ENCODE data around the gene DHX32.
"Not testable (repeated sequence)": the region's sequence is repeated elsewhere in the genome, so short reads cannot be mapped to it uniquely, and the experiment has no call there.

The DHX32 gene

DNA sequence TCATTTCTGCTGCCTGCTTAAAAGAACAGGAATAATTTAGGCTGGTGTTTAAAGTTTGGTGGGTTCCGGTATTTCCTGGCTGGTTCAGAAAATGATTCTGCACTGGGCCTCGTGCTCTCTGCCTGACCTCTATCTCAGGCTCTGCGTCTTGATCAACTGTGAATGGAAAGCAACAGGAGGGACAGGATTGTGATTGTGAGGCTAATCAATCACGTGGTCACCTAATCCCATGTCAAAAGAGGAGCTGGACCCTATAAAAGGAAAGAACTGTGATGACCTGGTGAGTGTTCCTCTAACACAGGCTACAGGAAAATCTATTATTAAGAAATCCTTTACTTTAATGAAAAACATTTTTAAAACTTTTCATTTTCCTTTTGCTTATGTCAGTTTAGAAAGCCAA, at the start of gene DHX32:
TSS of gene DHX32 (minus strand) at position 101 of the 400 bp plus-strand sequence. CDS start 468 bp downstream, outside the sequence.
- Histone ChIP-seq H4K20me1 (ENCODE audit: low read depth, low read length) (no peaks in the 10 kb centered on the region), H3K27me3 (ENCODE audit: low read length) (no peaks in the 10 kb centered on the region), H3K79me2 (ENCODE audit: insufficient read depth, low read length) (no peaks in the 10 kb centered on the region), H3F3A (ENCODE audit: insufficient read depth) (no peaks in the 10 kb centered on the region), H3K27ac (ENCODE audit: low read depth, low read length) (no peak within 1 kb of the TSS), H3K36me3 (ENCODE audit: low read length) (0 out of 2 replicates have a peak, but pooled peaks cover under 1% of the 10 kb centered on the region), H3K4me3 (ENCODE audit: insufficient read depth, low read length, poor library complexity, severe bottlenecking) (no peak within 1 kb of the TSS), H2AFZ (ENCODE audit: low read depth, low read length, severe bottlenecking) (no peak within 1 kb of the TSS), H3K9me3 (ENCODE audit: insufficient read depth, low read length) (peaks cover 6% of the 10 kb centered on the region; the same call in 1 of the 2 replicates), H3K9ac (ENCODE audit: low read length) (no peak within 1 kb of the TSS), H3K9me2 (replicated peaks; ENCODE audit: insufficient read depth, low read length) (no peaks in the 10 kb centered on the region), H3K4me2 (ENCODE audit: low read depth, low read length, poor library complexity, severe bottlenecking) (no peak within 1 kb of the TSS)
- no peak for TF ChIP-seq CTCF (IDR thresholded peaks at IDR 0.05; ENCODE audit: insufficient read depth, low read length, poor library complexity, severe bottlenecking)
- TF ChIP-seq EZH2phosphoT487 (conservative IDR thresholded peaks at IDR 0.05; ENCODE audit: low read length), result no peak

- no peaks in the 10 kb centered on the region for H3K9me2 ChIP-seq (replicated peaks; ENCODE audit: insufficient read depth, low read length)
- H3K79me2 ChIP-seq (ENCODE audit: insufficient read depth, low read length), result no peaks in the 10 kb centered on the region
- no peak overlapping the region for H3K4me2 ChIP-seq (ENCODE audit: low read depth, low read length, poor library complexity, severe bottlenecking)
- no peak overlapping the region for H3K4me3 ChIP-seq (ENCODE audit: insufficient read depth, low read length, poor library complexity, severe bottlenecking)
- no peaks in the 10 kb centered on the region for H3K36me3 ChIP-seq (ENCODE audit: low read length)
- TF ChIP-seq CTCF (IDR thresholded peaks at IDR 0.05; ENCODE audit: insufficient read depth, low read length, poor library complexity, severe bottlenecking) (no peak), EZH2phosphoT487 (conservative IDR thresholded peaks at IDR 0.05; ENCODE audit: low read length) (no peak)
- H3F3A ChIP-seq (ENCODE audit: insufficient read depth), result no peaks in the 10 kb centered on the region
- H3K27ac ChIP-seq (ENCODE audit: low read depth, low read length), result no peak overlapping the region
- no peak overlapping the region for H3K9ac ChIP-seq (ENCODE audit: low read length)
- H3K9me3 ChIP-seq (ENCODE audit: insufficient read depth, low read length), result no peaks in the 10 kb centered on the region
- H2AFZ ChIP-seq (ENCODE audit: low read depth, low read length, severe bottlenecking), result no peak overlapping the region
- H4K20me1 ChIP-seq (ENCODE audit: low read depth, low read length), result no peaks in the 10 kb centered on the region
- no peaks in the 10 kb centered on the region for H3K27me3 ChIP-seq (ENCODE audit: low read length)
Measured at GRCh38 chr10:125929618-125930017, 48.5 kb upstream of the DHX32 start.

- Histone ChIP-seq H3K4me2 (ENCODE audit: low read depth, low read length, poor library complexity, severe bottlenecking) (no peak overlapping the region), H3K9ac (ENCODE audit: low read length) (no peak overlapping the region), H3K27ac (ENCODE audit: low read depth, low read length) (no peak overlapping the region), H3K9me3 (ENCODE audit: insufficient read depth, low read length) (no peaks in the 10 kb centered on the region), H3K9me2 (replicated peaks; ENCODE audit: insufficient read depth, low read length) (no peaks in the 10 kb centered on the region), H3K27me3 (ENCODE audit: low read length) (no peaks in the 10 kb centered on the region), H3F3A (ENCODE audit: insufficient read depth) (no peaks in the 10 kb centered on the region), H4K20me1 (ENCODE audit: low read depth, low read length) (no peaks in the 10 kb centered on the region), H3K4me3 (ENCODE audit: insufficient read depth, low read length, poor library complexity, severe bottlenecking) (no peak overlapping the region), H3K79me2 (ENCODE audit: insufficient read depth, low read length) (no peaks in the 10 kb centered on the region), H3K36me3 (ENCODE audit: low read length) (no peaks in the 10 kb centered on the region), H2AFZ (ENCODE audit: low read depth, low read length, severe bottlenecking) (no peak overlapping the region)
- TF ChIP-seq EZH2phosphoT487 (conservative IDR thresholded peaks at IDR 0.05; ENCODE audit: low read length) (no peak), CTCF (IDR thresholded peaks at IDR 0.05; ENCODE audit: insufficient read depth, low read length, poor library complexity, severe bottlenecking) (no peak)
Measured at GRCh38 chr10:125928928-125929585, 48.0 kb upstream of the DHX32 start.

GRCh38 chr10:125927265-125927664, 46.2 kb upstream of the DHX32 start:
- H3K27me3 ChIP-seq (ENCODE audit: low read length); H2AFZ ChIP-seq (ENCODE audit: low read depth, low read length, severe bottlenecking); H3K79me2 ChIP-seq (ENCODE audit: insufficient read depth, low read length); H3K9me3 ChIP-seq (ENCODE audit: insufficient read depth, low read length); H3K4me3 ChIP-seq (ENCODE audit: insufficient read depth, low read length, poor library complexity, severe bottlenecking); H4K20me1 ChIP-seq (ENCODE audit: low read depth, low read length); H3K36me3 ChIP-seq (ENCODE audit: low read length); H3K9ac ChIP-seq (ENCODE audit: low read length); H3K27ac ChIP-seq (ENCODE audit: low read depth, low read length); H3K4me2 ChIP-seq (ENCODE audit: low read depth, low read length, poor library complexity, severe bottlenecking); H3K9me2 ChIP-seq (replicated peaks; ENCODE audit: insufficient read depth, low read length); H3F3A ChIP-seq (ENCODE audit: insufficient read depth): not testable (repeated sequence)
